Fibroblast of villous mesenchyme (primary cell): ENCODE results near the gene MCM9. TPM values are rescaled to one million over a fixed set of nuclear protein-coding genes. Genes with fewer than 3 reads are reported as not detected.

ENCODE experiments used
- DNase-seq: peaks from one replicate; pipeline ENCODE4 v3.0.0-alpha.2; 2010; ENCODE audit warnings: low read depth
- H3K4me3 ChIP-seq: 2 replicates; pipeline ENCODE4 v1.5.1; 2011; ENCODE audit warnings: low read depth, mild to moderate bottlenecking, low read length
- total RNA-seq: library from RNA; depleted of rRNA; stranded (reverse); fragments of >200 nt; gene quantifications from 2 replicates; pipeline ENCODE4 v1.2.3, GENCODE V29; 2012
- TF ChIP-seq, protein P1 (sequence below): IDR thresholded peaks from 2 replicates; pipeline ENCODE4 v1.5.1; 2012; ENCODE audit warnings: low read depth, mild to moderate bottlenecking, low read length; ENCODE audit not compliant: insufficient read depth

The MCM9 gene
- total RNA-seq, 1 donor = 15.1 TPM

DNA sequence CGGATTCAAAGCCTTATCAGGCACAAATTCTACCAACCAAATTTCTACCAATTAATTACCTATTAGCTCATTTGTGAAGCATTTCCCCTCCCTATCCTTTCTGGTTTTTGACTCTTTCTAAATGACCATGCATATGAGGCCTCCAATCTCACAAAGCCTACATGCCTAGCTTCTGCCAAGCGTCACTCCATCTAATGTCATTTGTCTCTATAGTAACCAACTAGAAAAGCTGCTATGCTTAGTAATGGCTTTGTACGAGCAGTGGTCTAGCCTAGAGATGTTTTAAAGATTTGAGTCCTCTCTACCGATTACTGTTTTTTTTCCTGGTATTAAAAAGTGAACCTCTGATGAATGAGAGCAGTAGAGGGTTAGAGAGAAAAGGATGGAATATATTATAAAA, 45.8 kb downstream of the MCM9 start:
- TF ChIP-seq, protein P1, sequence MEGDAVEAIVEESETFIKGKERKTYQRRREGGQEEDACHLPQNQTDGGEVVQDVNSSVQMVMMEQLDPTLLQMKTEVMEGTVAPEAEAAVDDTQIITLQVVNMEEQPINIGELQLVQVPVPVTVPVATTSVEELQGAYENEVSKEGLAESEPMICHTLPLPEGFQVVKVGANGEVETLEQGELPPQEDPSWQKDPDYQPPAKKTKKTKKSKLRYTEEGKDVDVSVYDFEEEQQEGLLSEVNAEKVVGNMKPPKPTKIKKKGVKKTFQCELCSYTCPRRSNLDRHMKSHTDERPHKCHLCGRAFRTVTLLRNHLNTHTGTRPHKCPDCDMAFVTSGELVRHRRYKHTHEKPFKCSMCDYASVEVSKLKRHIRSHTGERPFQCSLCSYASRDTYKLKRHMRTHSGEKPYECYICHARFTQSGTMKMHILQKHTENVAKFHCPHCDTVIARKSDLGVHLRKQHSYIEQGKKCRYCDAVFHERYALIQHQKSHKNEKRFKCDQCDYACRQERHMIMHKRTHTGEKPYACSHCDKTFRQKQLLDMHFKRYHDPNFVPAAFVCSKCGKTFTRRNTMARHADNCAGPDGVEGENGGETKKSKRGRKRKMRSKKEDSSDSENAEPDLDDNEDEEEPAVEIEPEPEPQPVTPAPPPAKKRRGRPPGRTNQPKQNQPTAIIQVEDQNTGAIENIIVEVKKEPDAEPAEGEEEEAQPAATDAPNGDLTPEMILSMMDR = no peak
- no peak for DNase-seq
- no peak overlapping the region for H3K4me3 ChIP-seq

GRCh38 chr6:118886641-118887040, 48.3 kb downstream of the MCM9 start:
- H3K4me3 ChIP-seq = no peak overlapping the region
- no peak for DNase-seq
- TF ChIP-seq, protein P1 = no peak

DNA sequence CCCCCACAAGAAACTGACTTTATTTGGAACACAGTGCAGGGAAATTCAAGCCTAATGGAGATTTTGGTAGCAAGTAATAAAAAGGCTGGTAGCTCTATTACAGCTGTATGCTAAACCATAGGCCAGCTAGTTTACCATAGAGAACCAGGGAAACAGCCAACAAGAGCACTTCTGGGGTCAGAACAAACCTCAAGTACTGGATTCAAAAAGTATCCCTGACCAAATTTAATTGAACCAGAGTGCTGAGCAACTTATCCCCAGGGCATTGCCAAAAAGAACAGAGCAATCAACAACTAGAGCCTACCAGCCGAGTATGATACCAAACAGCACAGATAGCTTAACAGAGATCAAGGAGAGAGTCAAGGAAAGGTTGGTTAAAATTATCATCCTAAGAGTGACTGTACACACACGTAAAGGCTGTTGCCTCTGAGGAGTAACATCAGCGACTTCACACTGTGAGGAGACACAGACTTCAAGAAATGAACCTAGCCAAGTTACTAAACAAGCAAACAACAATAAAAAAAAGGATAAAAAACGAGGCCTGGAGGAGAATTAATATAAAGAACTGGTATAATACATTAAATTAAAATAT, 52.5 kb downstream of the MCM9 start:
- DNase-seq = no peak
- no peak overlapping the region for H3K4me3 ChIP-seq
- TF ChIP-seq, protein P1 = no peak

GRCh38 chr6:118881440-118882313, 53.3 kb downstream of the MCM9 start:
- TF ChIP-seq, protein P1 = no peak
- H3K4me3 ChIP-seq = no peak overlapping the region
- no peak for DNase-seq

DNA sequence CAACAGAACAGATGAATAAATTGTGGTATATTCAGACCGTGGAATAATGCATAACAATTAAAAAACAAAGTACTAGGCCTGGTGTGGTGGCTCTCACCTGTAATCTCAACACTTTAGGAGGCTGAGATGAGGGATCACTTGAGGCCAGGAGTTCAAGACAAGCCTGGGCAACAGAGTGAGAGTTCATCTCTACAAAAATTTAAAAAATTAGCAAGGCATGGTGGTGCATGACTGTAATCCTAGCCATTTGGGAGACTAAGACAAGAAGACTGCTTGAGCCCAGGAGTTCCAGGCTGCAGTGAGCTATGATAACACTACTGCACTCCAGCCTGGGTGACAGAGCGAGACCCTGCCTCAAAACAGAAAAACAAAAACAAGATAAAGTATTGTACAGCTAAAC, 57.2 kb downstream of the MCM9 start:
- TF ChIP-seq, protein P1 = no peak
- no peak overlapping the region for H3K4me3 ChIP-seq
- DNase-seq = no peak

- DNase-seq = peak; percentile 67
Observed at GRCh38 chr6:118876814-118877213, 58.1 kb downstream of the MCM9 start.

More at GRCh38 chr6:118876814-118877213, 58.1 kb downstream of the MCM9 start:
- no peak overlapping the region for H3K4me3 ChIP-seq
- TF ChIP-seq, protein P1 = no peak
